ENCODE data around the gene GPR132.

- TF ChIP-seq CTCF (IDR thresholded peaks at IDR 0.05) (no peak), POLR2A (IDR thresholded peaks at IDR 0.05) (no peak)
These were observed 37.2 kb upstream of the GPR132 start for GRCh38 chr14:105102361-105102870.

Data from stomach (tissue), 4 donors.